Pancreas (tissue), 10 donors: ENCODE results near the gene B4GALT6. TPM values are rescaled to one million over a fixed set of nuclear protein-coding genes. Genes with fewer than 3 reads are reported as not detected.

ENCODE experiments used
- ATAC-seq, 4 donors: fragments of 200-7000 bp; cut with Tn5 transposase; one replicate each; pipeline versions ENCODE4 v1.8.0 to v1.9.1; 2020; ENCODE audit warnings: mild to moderate bottlenecking in 4 of 4, moderate library complexity in 4 of 4
- DNase-seq, 6 donors: peaks; one replicate each; pipeline ENCODE4 v3.0.0-alpha.2; 2020
- FAIRE-seq: peaks from 2 replicates; lab custom pipeline; 2012; peaks lifted over from hg19 to GRCh38; lab: Jason Lieb, UNC
- H3K27ac ChIP-seq, 4 donors: fragments of 200-600 bp; sonication (generic); 1 replicate in 3 of 4; 2 replicates in 1 of 4; pipeline versions ENCODE4 v1.5.0 to v1.8.0; 2020
- H3K27me3 ChIP-seq, 4 donors: fragments of 200-600 bp; one replicate each; pipeline ENCODE4 v1.8.0; 2021
- H3K36me3 ChIP-seq, 3 donors: fragments of 200-600 bp; sonication (generic) in 1 of 3; one replicate each; pipeline versions ENCODE4 v1.5.0 to v1.8.0; 2020 to 2021
- H3K4me1 ChIP-seq, 3 donors: fragments of 200-600 bp; one replicate each; pipeline ENCODE4 v1.8.0; 2021
- H3K4me3 ChIP-seq, 4 donors: fragments of 200-600 bp; sonication (generic) in 2 of 4; one replicate each; pipeline versions ENCODE4 v1.5.0 to v1.8.0; 2020 to 2021
- H3K9me3 ChIP-seq, 4 donors: fragments of 200-600 bp; one replicate each; pipeline ENCODE4 v1.8.0; 2021
- WGBS, 2 donors: extraction: QIAGEN DNeasy Blood & Tissue Kit; methylation state at CpG; one replicate each; pipeline ENCODE4 v1.1.7; 2013; 5-methylcytosine and 5-hydroxymethylcytosine counted together
- intact Hi-C, 3 donors: fragments of 100-400 bp; cut with DNase I; formaldehyde crosslinking; loops; one replicate each; pipeline versions ENCODE4 v1.11.1 to v1.14.2; 2022
- polyA plus RNA-seq, 2 donors: library from polyadenylated mRNA; stranded (reverse); fragments of 200-250 nt; gene quantifications; one replicate each; pipeline ENCODE4 v1.2.3, GENCODE V29; 2013
- total RNA-seq, 6 donors: library from RNA; stranded (reverse); fragmentation: NEBNext Ultra II Directional in 4 of 6; extraction: Animal tissue kit (Norgen Biotek cat#: 25700) in 4 of 6; gene quantifications; one replicate each; pipeline versions ENCODE4 v1.2.1 to v1.2.4, GENCODE V29; 2021 to 2023
- TF ChIP-seq, protein P1 (sequence below), 4 donors: fragments of 200-600 bp; sonication (generic) in 3 of 4; IDR thresholded peaks; one replicate each; pipeline versions ENCODE4 v1.5.0 to v1.8.0; 2021; ENCODE audit warnings: antibody characterized with exemption in 4 of 4
- donor health status: healthy with polysubstance abuse.
- donor health status: DM: no; HTN: no; CAD: no; lungs with moderate emphysema.
- donor health status: DM: no; HTN: no; CAD: no.
- donor health status: control.
- donor health status: control.
- donor health status: Bipolar disorder and iron deficiency.
- donor health status: DM: yes; HTN: yes; CAD: no.
- donor health status: DM: no; HTN: no; CAD: no.
- donor health status: DM: no; HTN: no; CAD: no.
- donor health status: DM: yes; HTN: yes; CAD: no.

Gene B4GALT6
- total and polyA plus RNA-seq, 8 donors: 0.79 to 4.6 (median 2.8) TPM

- DNase-seq (no peak), FAIRE-seq (no peak), ATAC-seq (no peak)
- no peaks in the 10 kb centered on the region for H3K36me3 ChIP-seq
- TF ChIP-seq, protein P1, sequence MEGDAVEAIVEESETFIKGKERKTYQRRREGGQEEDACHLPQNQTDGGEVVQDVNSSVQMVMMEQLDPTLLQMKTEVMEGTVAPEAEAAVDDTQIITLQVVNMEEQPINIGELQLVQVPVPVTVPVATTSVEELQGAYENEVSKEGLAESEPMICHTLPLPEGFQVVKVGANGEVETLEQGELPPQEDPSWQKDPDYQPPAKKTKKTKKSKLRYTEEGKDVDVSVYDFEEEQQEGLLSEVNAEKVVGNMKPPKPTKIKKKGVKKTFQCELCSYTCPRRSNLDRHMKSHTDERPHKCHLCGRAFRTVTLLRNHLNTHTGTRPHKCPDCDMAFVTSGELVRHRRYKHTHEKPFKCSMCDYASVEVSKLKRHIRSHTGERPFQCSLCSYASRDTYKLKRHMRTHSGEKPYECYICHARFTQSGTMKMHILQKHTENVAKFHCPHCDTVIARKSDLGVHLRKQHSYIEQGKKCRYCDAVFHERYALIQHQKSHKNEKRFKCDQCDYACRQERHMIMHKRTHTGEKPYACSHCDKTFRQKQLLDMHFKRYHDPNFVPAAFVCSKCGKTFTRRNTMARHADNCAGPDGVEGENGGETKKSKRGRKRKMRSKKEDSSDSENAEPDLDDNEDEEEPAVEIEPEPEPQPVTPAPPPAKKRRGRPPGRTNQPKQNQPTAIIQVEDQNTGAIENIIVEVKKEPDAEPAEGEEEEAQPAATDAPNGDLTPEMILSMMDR (IDR thresholded peaks at IDR 0.05): no peak
- H3K27me3 ChIP-seq: no peaks in the 10 kb centered on the region
- H3K4me3 ChIP-seq: no peak overlapping the region
- no peak overlapping the region for H3K27ac ChIP-seq
- intact Hi-C loops: no loop called here
- H3K9me3 ChIP-seq: no peaks in the 10 kb centered on the region
- no peaks in the 10 kb centered on the region for H3K4me1 ChIP-seq
These were observed 48.0 kb downstream of the B4GALT6 start for GRCh38 chr18:31636387-31636786.

DNA sequence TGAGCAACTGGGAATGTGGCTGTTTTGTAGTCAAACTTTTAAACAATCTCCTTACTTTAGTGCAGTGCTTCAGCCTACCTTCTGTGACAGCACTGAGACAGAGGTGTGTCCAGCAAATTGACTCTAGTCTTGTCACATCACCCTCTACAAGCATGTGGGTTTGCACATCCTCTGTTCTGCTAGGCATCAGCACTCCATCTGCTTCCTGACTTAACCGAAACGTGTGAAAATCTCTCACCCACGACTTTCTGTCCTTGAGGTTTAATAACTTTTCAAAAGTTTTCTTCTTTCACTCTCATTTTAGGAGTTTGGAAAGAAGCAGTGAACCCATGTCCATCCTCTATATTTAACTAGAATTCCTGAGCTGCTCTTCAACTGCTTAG, 50.1 kb downstream of the B4GALT6 start:
- FAIRE-seq: no peak
- no peak for ATAC-seq
- no peak overlapping the region for H3K4me3 ChIP-seq
- H3K4me1 ChIP-seq: no peaks in the 10 kb centered on the region
- H3K36me3 ChIP-seq: no peaks in the 10 kb centered on the region
- H3K9me3 ChIP-seq: no peaks in the 10 kb centered on the region
- intact Hi-C loops: no loop called here
- H3K27ac ChIP-seq: no peak overlapping the region
- TF ChIP-seq, protein P1 (IDR thresholded peaks at IDR 0.05): no peak
- WGBS, 2 donors: 67 to 77% methylated on average over 3 of the region's 3 CpGs
- H3K27me3 ChIP-seq: no peaks in the 10 kb centered on the region
- DNase-seq: no peak

DNA sequence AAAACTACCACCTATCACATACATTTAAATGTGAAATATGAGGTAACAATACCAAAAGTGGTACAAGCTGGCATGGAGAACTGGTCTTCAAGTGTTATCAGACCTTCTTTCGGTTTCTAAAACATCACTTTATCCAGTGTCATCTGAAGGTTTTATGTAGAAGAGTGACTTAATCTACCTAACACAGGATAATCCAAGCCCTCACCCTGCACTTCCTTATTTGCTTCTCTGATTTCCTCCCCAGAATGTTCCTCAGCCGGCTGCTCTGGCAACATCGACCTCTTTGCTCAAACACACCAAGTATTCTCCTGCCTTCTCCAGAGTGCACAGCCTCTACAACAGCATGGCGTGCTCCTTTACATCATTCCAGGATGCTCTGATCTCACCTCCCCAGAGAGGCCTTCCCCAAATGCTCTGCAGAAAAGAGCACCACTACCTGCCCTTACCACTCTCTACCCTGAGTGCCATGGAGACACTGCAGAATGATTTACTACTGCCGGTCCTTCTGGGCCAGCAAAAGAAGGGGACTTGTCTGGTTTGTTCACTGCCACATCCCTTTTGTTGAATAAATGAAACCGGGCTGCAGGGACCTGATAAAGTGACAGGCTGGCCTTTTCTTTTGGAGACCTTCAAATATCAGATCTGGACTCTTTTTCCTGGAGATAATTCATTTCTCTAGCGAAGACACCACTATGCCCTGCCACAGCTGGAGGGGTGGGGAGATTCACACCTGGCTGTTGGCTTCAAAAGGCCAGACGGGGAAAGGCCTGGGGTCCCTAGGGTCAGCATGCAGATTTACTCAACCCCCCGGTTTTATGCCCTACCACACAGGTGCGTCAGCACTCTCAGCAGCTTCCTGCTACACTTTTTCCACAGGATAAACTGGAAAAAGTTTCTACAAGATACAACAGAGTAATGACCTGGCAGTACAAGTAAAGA, 50.7 kb downstream of the B4GALT6 start:
- intact Hi-C loops: no loop called here
- no peak for DNase-seq
- 81 to 83% methylated on average over 10 of the region's 10 CpGs for WGBS, 2 donors
- Histone ChIP-seq H3K9me3 (no peaks in the 10 kb centered on the region), H3K4me1 (no peaks in the 10 kb centered on the region), H3K27me3 (no peaks in the 10 kb centered on the region), H3K36me3 (no peaks in the 10 kb centered on the region), H3K27ac (no peak overlapping the region), H3K4me3 (no peak overlapping the region)
- TF ChIP-seq, protein P1 (IDR thresholded peaks at IDR 0.05): no peak
- ATAC-seq: no peak
- FAIRE-seq: no peak

- ATAC-seq: no peak
- no peaks in the 10 kb centered on the region for H3K4me1 ChIP-seq
- DNase-seq: no peak
- intact Hi-C loops: no loop called here
- TF ChIP-seq, protein P1 (IDR thresholded peaks at IDR 0.05): no peak
- H3K36me3 ChIP-seq: no peaks in the 10 kb centered on the region
- WGBS, 2 donors: 91 to 94% methylated on average over 1 of the region's 1 CpG
- no peaks in the 10 kb centered on the region for H3K9me3 ChIP-seq
- no peak overlapping the region for H3K4me3 ChIP-seq
- no peak overlapping the region for H3K27ac ChIP-seq
- FAIRE-seq: no peak
- H3K27me3 ChIP-seq: no peaks in the 10 kb centered on the region
These were observed 52.0 kb downstream of the B4GALT6 start for GRCh38 chr18:31632356-31632755.

DNA sequence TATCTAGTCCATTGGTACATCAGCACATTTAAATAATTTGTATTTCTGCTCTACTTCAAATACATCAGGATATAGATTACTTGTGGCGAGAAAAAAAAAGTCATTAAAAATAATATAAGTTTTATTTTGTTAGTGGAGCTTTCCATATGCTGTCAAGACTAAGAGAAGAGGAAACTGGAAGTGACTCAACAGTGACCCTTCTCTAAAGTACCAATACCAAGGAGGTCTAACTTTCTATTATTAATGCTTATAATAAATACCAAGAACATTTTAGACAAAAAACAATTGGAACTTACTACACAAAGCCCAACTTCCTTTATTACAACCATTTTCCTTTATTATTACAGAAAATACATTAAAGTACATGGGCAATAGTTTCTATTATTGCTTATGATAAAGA, 52.9 kb downstream of the B4GALT6 start:
- Histone ChIP-seq H3K36me3 (no peaks in the 10 kb centered on the region), H3K27ac (no peak overlapping the region), H3K27me3 (no peaks in the 10 kb centered on the region), H3K4me1 (no peaks in the 10 kb centered on the region), H3K9me3 (no peaks in the 10 kb centered on the region), H3K4me3 (no peak overlapping the region)
- DNase-seq (no peak), FAIRE-seq (no peak), ATAC-seq (no peak)
- 96 to 98% methylated on average over 1 of the region's 1 CpG for WGBS, 2 donors
- TF ChIP-seq, protein P1 (IDR thresholded peaks at IDR 0.05): no peak
- intact Hi-C loops: no loop called here
